ENCODE results near the gene SEMA4D.

SEMA4D gene

GRCh38 chr9:89352874-89353649 is 144.9 kb downstream of the SEMA4D start:
- TF ChIP-seq MYC (IDR thresholded peaks at IDR 0.05; ENCODE audit: low read depth, low read length) (no peak), POLR2A (IDR thresholded peaks at IDR 0.05; ENCODE audit: extremely low read depth, insufficient read length) (no peak), CTCF (IDR thresholded peaks at IDR 0.05; ENCODE audit: low read depth, low read length) (no peak), MAX (IDR thresholded peaks at IDR 0.05; ENCODE audit: low read depth, low read length) (no peak)
- DNase-seq (ENCODE audit: low read depth), result no peak
- H3K4me3 ChIP-seq (ENCODE audit: low read depth, low read length), result no peak overlapping the region

DNA sequence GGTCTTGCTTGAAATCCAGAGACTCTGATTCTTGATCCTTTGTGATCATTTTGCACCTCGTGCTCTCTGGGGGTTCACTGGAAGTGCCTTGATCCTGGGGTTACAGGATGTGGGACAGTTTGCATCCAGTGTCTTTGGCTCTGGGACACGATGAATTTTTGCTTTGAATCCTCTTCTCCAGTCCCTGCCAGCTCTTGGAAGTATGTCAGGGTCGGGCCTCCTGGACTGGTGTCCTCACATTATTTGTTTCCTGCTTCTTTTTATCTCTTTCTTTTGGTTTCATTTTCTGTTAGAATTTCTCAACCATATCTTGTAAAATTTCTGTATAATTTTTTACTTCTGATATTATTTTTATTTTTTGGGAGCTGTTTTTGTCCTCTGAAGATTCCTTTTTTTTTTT is 145.5 kb downstream of the SEMA4D start:
- TF ChIP-seq POLR2A (IDR thresholded peaks at IDR 0.05; ENCODE audit: extremely low read depth, insufficient read length) (no peak), CTCF (IDR thresholded peaks at IDR 0.05; ENCODE audit: low read depth, low read length) (no peak)
- H3K4me3 ChIP-seq (ENCODE audit: low read depth, low read length), result no peak overlapping the region
- no peak for DNase-seq (ENCODE audit: low read depth)

DNA sequence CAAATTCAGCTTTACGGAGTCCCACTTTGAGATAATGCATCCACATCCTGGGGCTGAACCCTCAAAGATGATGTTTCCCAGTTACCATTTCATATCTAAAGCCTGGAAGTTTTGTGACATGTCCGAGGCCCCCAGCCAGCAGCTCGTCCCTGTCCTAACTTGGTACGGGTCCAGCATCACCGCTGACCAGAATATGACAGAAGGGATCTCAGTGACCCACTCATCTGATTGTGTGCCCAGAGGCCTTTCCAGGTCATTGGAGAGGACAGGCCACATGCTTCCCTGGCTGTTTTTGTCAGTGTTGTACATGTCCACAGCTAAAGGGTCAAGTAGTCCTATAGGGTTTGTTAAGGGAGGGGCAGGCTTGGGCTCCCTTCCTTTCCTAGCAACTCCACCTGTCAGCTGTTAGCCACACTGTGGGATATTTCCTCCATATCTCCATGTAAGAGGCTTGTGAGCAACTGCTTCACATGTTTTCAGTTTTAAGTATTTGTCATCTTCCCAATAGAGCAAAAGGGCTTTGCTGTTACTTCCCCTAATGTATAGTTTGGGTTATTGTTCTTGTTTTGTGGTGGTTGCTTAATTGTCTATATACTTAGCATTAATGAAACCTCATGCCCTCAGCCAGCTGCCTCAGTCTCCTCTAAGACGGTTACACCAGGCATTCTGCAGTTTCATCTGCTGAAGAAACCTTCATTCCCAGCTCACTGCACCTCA is 146.2 kb downstream of the SEMA4D start:
- H3K4me3 ChIP-seq (ENCODE audit: low read depth, low read length), result no peak overlapping the region
- TF ChIP-seq MYC (IDR thresholded peaks at IDR 0.05; ENCODE audit: low read depth, low read length) (no peak), POLR2A (IDR thresholded peaks at IDR 0.05; ENCODE audit: extremely low read depth, insufficient read length) (no peak), MAX (IDR thresholded peaks at IDR 0.05; ENCODE audit: low read depth, low read length) (no peak), CTCF (IDR thresholded peaks at IDR 0.05; ENCODE audit: low read depth, low read length) (no peak)
- no peak for DNase-seq (ENCODE audit: low read depth)

DNA sequence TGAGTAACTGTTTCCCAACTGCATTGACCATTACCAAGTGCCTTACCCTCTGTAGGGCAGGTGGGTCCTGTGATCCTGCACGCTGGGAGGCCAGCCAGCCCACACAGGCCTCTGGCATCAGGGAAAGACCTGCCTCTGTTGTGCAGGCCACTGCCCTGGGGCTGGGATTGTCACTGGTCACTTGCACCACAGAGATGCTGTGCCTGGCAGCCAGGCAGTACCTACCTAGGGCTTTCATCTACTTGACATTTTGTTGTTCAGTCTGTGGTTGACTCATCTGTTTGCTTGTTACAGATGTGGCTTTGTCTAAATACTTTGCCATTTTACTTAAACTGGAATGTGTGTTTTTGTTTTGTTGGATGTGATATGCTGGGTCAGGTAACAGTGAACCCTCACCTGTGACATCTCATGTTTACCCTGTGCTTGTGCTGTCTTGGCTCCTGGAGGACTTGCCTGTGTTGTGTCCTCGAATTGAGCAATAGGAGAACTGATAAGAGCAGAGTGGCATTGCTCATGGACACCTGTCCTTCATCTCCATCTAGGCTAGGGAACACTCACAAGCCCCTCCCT is 146.8 kb downstream of the SEMA4D start:
- no peak for TF ChIP-seq POLR2A (IDR thresholded peaks at IDR 0.05; ENCODE audit: extremely low read depth, insufficient read length)
- TF ChIP-seq CTCF (IDR thresholded peaks at IDR 0.05; ENCODE audit: low read depth, low read length), result no peak
- no peak for TF ChIP-seq MAX (IDR thresholded peaks at IDR 0.05; ENCODE audit: low read depth, low read length)
- TF ChIP-seq MYC (IDR thresholded peaks at IDR 0.05; ENCODE audit: low read depth, low read length), result no peak
- H3K4me3 ChIP-seq (ENCODE audit: low read depth, low read length), result no peak overlapping the region
- DNase-seq (ENCODE audit: low read depth), result no peak

DNA sequence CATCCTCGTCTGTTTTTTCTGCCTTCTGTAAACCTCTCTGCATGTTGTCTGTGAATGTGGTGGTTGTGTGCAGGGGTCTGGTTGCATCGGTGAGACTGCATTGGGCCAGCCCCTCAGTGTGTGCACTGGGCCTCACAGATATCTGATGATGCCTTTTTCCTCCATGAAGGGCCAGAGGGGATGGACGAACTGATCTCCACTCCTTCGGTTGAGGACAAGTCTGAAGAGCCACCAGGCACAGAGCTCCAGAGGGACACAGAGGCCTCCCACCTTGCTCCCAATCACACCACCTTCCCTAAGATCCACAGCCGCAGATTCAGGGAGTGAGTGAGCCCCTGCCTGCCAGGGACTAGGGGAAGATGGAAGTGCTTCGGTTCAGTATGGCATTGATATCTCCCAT is 148.3 kb downstream of the SEMA4D start:
- no peak overlapping the region for H3K4me3 ChIP-seq (ENCODE audit: low read depth, low read length)
- no peak for DNase-seq (ENCODE audit: low read depth)
- TF ChIP-seq MYC (IDR thresholded peaks at IDR 0.05; ENCODE audit: low read depth, low read length), result no peak
- no peak for TF ChIP-seq MAX (IDR thresholded peaks at IDR 0.05; ENCODE audit: low read depth, low read length)
- TF ChIP-seq CTCF (IDR thresholded peaks at IDR 0.05; ENCODE audit: low read depth, low read length), result no peak
- TF ChIP-seq POLR2A (IDR thresholded peaks at IDR 0.05; ENCODE audit: extremely low read depth, insufficient read length), result no peak

Data from NB4 (cell line).